GM21423 (cell line): ENCODE data around the gene BORCS5.
"Not testable (repeated sequence)": the region's sequence is repeated elsewhere in the genome, so short reads cannot be mapped to it uniquely, and the experiment has no call there.

Source experiments
- ATAC-seq: cut with Tn5 transposase; IDR thresholded peaks from one replicate; pipeline ENCODE4 v1.9.1; 2021; ENCODE audit warnings: mild to moderate bottlenecking, moderate library complexity; ENCODE audit not compliant: unreplicated experiment

Gene BORCS5

DNA sequence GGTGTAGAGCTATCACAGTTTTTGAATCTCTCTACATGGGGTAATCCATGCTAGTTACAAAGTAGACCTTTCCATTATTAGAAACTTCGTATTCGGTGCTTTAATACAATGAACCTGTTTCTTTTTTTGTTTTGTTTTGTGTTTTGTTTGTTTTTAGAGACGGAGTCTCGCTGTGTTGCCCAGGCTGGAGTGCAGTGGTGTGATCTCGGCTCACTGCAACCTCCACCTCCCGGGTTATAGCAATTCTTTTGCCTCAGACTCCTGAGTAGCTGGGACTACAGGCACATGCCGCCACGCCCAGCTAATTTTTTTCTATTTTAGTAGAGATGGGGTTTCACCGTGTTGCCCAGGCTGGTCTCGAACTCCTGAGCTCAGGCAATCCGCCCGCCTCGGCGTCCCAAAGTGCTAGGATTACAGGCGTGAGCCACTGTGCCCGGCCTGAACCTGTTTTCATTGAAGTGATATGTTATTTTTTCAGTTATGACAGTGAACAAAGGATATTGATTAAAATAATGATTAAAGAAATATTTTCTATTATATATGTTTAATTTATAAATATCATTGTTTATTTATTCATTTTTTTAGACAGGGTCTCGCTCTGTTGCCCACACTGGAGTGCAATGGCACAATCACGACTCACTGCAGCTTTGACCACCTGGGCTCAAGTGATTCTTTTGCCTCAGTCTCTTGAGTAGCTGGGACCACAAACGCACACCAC lies 5.3 kb upstream of the BORCS5 start:
- ATAC-seq, result not testable (repeated sequence)

DNA sequence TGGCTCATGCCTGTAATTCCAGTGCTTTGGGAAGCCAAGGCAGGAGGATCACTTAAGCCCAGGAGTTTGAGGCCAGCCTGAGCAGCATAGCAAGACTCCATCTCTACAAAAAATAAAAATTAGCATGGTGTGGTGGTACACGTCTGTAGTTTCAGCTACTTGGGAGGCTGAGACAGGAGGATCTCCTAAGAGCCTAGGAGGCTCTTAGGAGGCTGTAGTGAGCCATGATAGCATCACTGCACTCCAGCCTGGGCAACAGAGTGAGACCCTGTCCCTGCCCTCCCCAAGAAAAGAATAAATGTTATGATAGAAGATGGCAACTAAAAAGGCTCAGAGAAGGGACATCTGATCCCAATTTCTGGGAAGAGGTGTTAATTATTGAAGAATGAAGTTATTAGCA lies 3.6 kb upstream of the BORCS5 start:
- no peak for ATAC-seq

GRCh38 chr12:12353807-12354206 lies 3.1 kb upstream of the BORCS5 start:
- ATAC-seq, result no peak

DNA sequence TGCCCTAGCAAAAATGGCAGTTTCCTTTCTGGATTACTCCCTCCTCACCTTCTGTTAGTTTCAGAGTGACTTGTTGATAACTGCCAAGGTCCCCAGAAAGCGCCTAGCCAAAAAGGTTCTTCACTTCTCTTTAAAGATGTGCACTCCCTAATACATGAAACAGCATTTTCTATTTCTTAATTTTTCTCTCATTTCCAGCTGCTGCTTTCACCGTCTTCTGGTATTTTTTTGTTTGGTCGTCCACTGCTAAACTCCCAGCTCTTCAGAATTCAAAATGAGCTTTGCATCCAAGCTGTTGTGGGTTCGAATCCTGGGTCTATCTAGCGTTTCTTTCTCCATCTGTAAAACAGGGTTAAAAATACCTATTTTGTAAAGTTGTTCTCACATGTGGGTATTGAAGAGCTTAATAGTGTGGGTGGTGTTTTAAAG lies 397 bp upstream of the BORCS5 start:
- ATAC-seq, result no peak

- ATAC-seq, result no peak
Measured at GRCh38 chr12:12357719-12358461, 1.0 kb downstream of the BORCS5 start.

DNA sequence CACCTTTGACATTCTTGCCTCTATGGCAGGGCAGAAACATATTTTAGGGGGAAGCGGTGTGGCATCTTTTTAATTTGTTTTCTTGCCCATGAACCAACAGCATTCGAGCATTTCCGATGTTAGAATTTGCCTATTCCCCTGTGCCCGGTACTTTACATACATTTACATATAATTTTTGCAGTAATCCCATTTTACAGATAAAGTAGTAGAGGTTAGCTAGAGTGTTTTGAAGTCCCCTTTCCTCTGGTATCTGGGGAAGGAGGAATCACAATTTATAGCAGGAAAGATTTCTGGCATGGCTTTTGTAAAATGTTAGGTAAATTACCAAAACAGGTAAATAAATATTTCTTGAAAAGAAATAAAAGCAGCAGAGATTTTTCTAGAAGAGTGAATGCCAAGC lies 1.6 kb downstream of the BORCS5 start:
- no peak for ATAC-seq

GRCh38 chr12:12364787-12365445 lies 8.0 kb downstream of the BORCS5 start:
- no peak for ATAC-seq

- no peak for ATAC-seq
Measured at GRCh38 chr12:12365446-12365802, 8.5 kb downstream of the BORCS5 start.

DNA sequence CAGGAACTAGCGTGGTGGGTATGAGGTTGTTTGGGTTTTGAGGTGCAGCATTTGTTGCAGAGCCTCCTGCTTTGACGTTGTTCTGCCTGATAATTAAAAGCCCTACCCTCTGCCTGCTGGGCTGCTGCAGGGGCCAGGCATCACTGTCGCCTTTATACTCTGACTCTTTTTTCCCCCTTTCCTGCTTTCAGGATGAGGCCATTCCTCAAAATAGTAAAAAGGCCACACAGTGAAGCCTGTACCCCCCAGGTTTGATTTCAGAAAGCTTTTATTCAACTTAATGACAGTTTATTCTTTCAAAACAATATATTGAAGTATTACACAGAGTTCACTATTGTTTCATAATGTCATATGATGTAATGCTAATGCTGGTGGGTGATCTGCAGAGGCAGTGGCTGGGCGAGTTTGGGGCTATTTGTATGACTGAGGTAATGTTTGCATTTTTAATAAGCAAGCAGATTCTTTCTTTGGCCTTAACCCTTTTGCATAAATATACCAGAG lies 9.1 kb downstream of the BORCS5 start:
- ATAC-seq, result no peak

DNA sequence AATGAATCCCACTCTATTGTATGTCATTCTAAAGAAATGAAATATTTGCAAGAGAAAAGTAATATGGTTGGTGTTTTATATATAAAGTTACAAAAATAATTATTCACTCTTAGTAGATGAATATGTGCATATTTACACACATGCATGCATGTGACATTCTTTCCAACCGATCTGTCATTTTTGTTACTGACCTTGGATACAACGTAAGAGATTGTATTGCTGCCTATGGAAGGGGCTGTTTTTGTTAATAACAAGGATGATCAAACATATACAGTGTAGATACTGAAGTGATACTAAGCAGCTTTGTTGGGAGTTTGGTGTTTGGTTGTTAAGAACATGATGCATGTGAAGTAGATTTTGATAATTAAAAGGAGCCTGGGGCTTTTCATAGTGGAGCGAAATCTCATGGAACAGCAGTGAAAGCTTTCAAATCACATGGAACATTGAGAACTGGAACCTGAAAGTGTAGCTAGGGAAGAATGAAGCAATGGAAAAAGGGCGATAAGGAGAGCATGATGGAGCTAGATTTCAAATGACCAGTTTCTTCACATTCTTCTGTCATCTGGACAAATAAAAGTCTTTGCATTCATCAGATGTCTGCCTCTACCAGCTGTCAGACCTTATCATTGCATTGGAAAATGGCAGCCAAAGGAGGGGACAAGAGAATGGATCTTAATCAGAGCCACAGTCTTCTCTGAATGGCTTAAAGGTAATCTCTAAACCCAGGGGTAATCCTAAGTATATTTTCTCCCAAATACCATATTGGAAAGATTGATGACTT lies 10.0 kb downstream of the BORCS5 start:
- ATAC-seq, result no peak

- ATAC-seq, result no peak
Measured at GRCh38 chr12:12367482-12367998, 10.7 kb downstream of the BORCS5 start.

DNA sequence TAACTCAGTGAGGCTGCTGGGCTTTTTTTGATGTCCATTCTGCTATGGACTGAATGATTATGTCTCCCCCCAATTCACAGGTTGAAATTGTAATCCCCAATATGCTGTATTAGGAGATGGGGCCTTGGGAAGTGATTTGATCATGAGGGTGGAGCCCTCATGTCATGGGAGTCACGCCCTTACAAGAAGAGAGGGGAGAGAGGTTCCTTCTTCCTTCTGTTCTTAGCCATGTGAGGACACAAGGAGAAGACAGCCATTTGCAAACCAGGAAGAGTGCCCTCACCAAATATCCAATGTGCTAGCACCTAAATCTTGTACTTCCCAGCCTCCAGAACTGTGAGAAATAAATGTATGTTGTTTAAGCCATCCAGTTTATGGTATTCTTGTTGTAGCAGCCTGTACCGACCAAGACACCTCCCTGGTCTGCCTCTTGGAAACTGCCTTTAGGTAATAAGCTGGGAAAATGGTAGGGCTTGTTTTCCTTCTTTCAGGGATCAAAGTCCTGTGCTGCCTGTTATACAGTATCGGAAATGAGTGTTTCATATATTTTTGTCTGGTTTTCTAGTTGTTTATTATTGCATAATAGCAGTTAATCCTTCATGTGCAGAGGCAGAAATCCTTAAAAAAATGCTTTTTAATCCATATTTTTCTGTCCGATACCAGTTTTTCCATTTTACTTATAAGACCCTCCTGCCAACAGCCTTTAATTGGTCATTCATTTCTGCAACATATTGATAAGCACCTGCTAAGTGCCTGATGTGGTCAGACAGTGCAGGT lies 16.3 kb downstream of the BORCS5 start:
- ATAC-seq, result no peak

DNA sequence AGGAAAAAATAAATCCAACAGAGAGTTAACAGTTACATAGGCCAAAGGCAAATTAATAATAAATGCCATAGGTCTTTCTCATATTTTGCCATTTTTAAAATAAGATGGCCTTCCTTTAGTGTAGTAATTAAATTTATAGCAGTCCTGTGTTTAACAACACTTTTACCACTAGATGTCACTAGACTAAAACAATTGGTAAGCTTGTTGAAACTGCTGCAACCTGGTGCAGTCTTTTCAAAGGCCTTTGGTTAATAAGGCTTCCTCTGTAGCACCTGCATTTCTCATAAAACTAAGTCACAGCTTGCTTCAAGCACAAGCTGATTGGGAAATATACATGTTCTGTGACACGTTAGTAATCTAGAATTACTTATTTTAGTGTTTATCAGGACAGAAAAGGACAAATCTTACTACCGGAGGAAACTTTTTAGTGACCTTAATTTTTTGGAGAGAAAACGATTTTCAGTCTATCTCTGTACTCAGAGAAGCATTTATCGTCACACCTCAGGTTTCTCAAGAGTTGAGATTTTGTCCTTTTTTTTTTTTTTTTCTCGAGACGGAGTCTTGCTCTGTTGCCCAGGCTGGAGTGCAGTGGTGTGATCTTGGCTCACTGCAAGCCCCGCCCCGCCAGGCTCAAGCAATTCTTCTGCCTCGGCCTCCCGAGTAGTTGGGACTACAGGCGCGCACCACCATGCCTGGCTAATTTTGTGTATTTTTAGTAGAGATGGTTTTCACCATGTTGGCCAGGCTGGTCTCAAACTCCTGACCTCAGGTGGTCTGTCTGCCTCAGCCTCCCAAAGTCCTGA lies 20.0 kb downstream of the BORCS5 start:
- ATAC-seq, result peak; percentile 60

- ATAC-seq, result no peak
Measured at GRCh38 chr12:12378616-12379015, 21.7 kb downstream of the BORCS5 start.

GRCh38 chr12:12379831-12380730 lies 23.2 kb downstream of the BORCS5 start:
- no peak for ATAC-seq

DNA sequence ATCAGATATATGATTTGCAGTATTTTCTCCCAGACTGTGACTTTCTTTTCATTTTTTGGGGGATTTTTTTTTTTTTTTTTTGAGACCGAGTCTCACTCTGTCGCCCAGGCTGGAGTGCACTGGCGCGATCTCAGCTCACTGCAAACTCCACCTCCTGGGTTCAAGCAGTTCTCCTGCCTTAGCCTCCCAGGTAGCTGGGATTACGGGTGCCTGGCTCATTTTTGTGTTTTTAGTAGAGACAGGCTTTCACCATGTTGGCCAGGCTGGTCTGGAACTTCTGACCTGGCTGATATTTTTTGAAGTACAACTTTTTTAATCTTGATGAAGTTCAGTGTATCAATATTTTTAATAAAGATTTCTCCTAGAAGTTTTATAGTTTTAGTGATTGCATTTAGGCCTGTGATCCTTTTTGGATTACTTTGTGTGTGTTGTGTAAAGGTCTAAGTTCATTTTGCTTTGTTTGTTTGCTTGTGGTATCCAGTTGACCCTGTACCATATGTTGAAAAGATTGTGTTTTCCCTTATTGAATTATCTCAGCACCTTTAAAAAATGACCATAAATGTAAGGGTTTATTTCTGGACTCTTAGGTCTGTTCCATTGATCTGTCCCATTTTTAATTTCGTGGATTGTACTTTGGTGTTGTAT lies 24.2 kb downstream of the BORCS5 start:
- ATAC-seq, result no peak

GRCh38 chr12:12381982-12382381 lies 25.1 kb downstream of the BORCS5 start:
- ATAC-seq, result no peak
